ENCODE results near the gene SHISAL1.

GRCh38 chr22:44196731-44197131, 116.0 kb downstream of the SHISAL1 start:
- TF ChIP-seq CTCF (IDR thresholded peaks at IDR 0.05 in 8 of 11, conservative IDR thresholded peaks at IDR 0.05 in 3 of 11) (no peak), POLR2A (IDR thresholded peaks at IDR 0.05) (no peak)
